Endothelial cell of umbilical vein (primary cell): Measurements from ENCODE around the gene KRT3. TPM values are rescaled to one million over a fixed set of nuclear protein-coding genes. Genes with fewer than 3 reads are reported as not detected.

Experiments
- BruUV-seq: library from RNA; stranded (reverse); fragments of 400-500 nt; replicated peaks from 2 replicates; lab custom pipeline; 2021; lab: Mats Ljungman, UMichigan
- CTCF ChIA-PET: fragments of 300-600, 350-600 bp; sonication (Branson Sonifier 250); formaldehyde crosslinking; loops from one replicate; lab custom pipeline; 2021; ENCODE audit warnings: antibody characterized with exemption, inconsistent platforms; lab: Charles Lee
- POLR2A ChIA-PET: fragments of 300-600, 350-600 bp; sonication (Branson Sonifier 250); formaldehyde crosslinking; loops from one replicate; lab custom pipeline; 2021; ENCODE audit warnings: antibody characterized with exemption, inconsistent platforms; lab: Charles Lee
- DNase-seq: peaks from one replicate; pipeline ENCODE4 v3.0.0-alpha.2; 2011; ENCODE audit warnings: low read depth, low spot score
- FAIRE-seq: peaks from 2 replicates; lab custom pipeline; 2011; peaks lifted over from hg19 to GRCh38; lab: Jason Lieb, UNC
- H2AFZ ChIP-seq: 2 replicates; pipeline ENCODE4 v1.6.0; 2012; ENCODE audit warnings: low read depth, low read length, control low read depth, inconsistent platforms
- H3K27ac ChIP-seq: 2 replicates; pipeline ENCODE4 v1.5.1; 2011; ENCODE audit warnings: low read depth, mild to moderate bottlenecking, control low read depth, low read length, moderate library complexity; ENCODE audit not compliant: insufficient read depth
- H3K27me3 ChIP-seq, 2 experiments: 2 replicates each; pipeline versions ENCODE4 v1.6.0 to v1.6.1; 2011; ENCODE audit warnings: low read length in 2 of 2, mixed read lengths in 1 of 2; ENCODE audit not compliant: control insufficient read depth in 2 of 2, insufficient read depth in 2 of 2
- H3K36me3 ChIP-seq, 2 experiments: 2 replicates in 1 of 2; 3 replicates in 1 of 2; pipeline ENCODE4 v1.5.1; 2011; ENCODE audit warnings: low read length in 2 of 2, mild to moderate bottlenecking in 1 of 2, moderate library complexity in 1 of 2; ENCODE audit not compliant: control insufficient read depth in 2 of 2, insufficient read depth in 2 of 2; ENCODE audit errors: extremely low read depth in 1 of 2
- H3K4me1 ChIP-seq: 3 replicates; pipeline ENCODE4 v1.5.1; 2011; ENCODE audit warnings: mild to moderate bottlenecking, low read length; ENCODE audit not compliant: control insufficient read depth, insufficient read depth; ENCODE audit errors: extremely low read depth
- H3K4me2 ChIP-seq: 2 replicates; pipeline ENCODE4 v1.6.1; 2011; ENCODE audit warnings: low read length, control low read depth, mixed read lengths; ENCODE audit not compliant: insufficient read depth
- H3K4me3 ChIP-seq, 3 experiments: fragments of 200-600 bp in 1 of 3; sonication (generic), shearing (Covaris generic) in 1 of 3; replicated peaks in 1 of 3; 2 replicates each; pipeline ENCODE4 v1.5.1; 2011 to 2016; ENCODE audit warnings: control low read depth in 3 of 3, low read length in 3 of 3, mild to moderate bottlenecking in 2 of 3, inconsistent platforms in 1 of 3, low read depth in 1 of 3, moderate library complexity in 1 of 3; ENCODE audit not compliant: insufficient read depth in 1 of 3
- H3K79me2 ChIP-seq: 2 replicates; pipeline ENCODE4 v1.6.0; 2012; ENCODE audit warnings: low read length, inconsistent platforms; ENCODE audit not compliant: control insufficient read depth, insufficient read depth
- H3K9ac ChIP-seq: replicated peaks from 2 replicates; pipeline ENCODE3; 2011; ENCODE audit warnings: low read length, control low read depth; ENCODE audit not compliant: insufficient read depth; ENCODE audit errors: extremely low read depth
- H3K9me1 ChIP-seq: replicated peaks from 3 replicates; pipeline ENCODE4 v1.6.0; 2011; ENCODE audit warnings: mild to moderate bottlenecking, low read length; ENCODE audit not compliant: control insufficient read depth, insufficient read depth; ENCODE audit errors: extremely low read depth
- H3K9me3 ChIP-seq: replicated peaks from 2 replicates; pipeline ENCODE4 v1.5.1; 2012; ENCODE audit warnings: low read length, inconsistent platforms; ENCODE audit not compliant: control insufficient read depth, insufficient read depth
- H4K20me1 ChIP-seq: replicated peaks from 2 replicates; pipeline ENCODE3; 2011; ENCODE audit warnings: mild to moderate bottlenecking, low read length; ENCODE audit not compliant: control insufficient read depth, insufficient read depth; ENCODE audit errors: extremely low read depth
- EZH2 ChIP-seq: IDR thresholded peaks from 2 replicates; pipeline ENCODE4 v1.6.1; 2012; ENCODE audit warnings: borderline replicate concordance, low read depth, mild to moderate bottlenecking, moderate library complexity, low read length, inconsistent platforms; ENCODE audit not compliant: severe bottlenecking
- FOS ChIP-seq: IDR thresholded peaks from 2 replicates; pipeline ENCODE4 v1.6.1; 2011; ENCODE audit warnings: mild to moderate bottlenecking, low read length, moderate library complexity, borderline replicate concordance; ENCODE audit not compliant: insufficient read depth
- GATA2 ChIP-seq: IDR thresholded peaks from 2 replicates; pipeline ENCODE4 v1.7.0; 2011; ENCODE audit warnings: low read depth, mild to moderate bottlenecking, moderate library complexity, mixed read lengths, low read length; ENCODE audit not compliant: insufficient read length, insufficient read depth
- dilution Hi-C: fragments of 300-500 bp; cut with MboI; formaldehyde crosslinking; loops from one replicate; pipeline ENCODE4 v1.15.0; 2019; ENCODE audit warnings: low sequenced_read_pairs; ENCODE audit not compliant: extremely low pct_ligation_motif_present
- intact Hi-C: fragments of 100-400 bp; cut with micrococcal nuclease; formaldehyde crosslinking; loops from one replicate; pipeline ENCODE4 v1.10.0; 2022
- polyA plus RNA-seq, 4 experiments: library from polyadenylated mRNA; depleted of rRNA in 3 of 4; stranded (reverse) in 3 of 4; unstranded in 1 of 4; fragments of >200 nt; gene quantifications; 2 replicates each; pipeline versions ENCODE4 v1.2.1 to v1.2.3, GENCODE V29; 2011 to 2012; ENCODE audit warnings: missing spikeins in 1 of 4
- total RNA-seq: library from RNA; stranded (reverse); gene quantifications from 2 replicates; pipeline ENCODE4 v1.2.3, GENCODE V29; 2021

Gene KRT3
- total and polyA plus RNA-seq, 2 donors (not counting 3 experiments of a cell fraction or from before 2014, with no cell fraction given), result not detected

- intact Hi-C loops (no loop called here), dilution Hi-C loops (no loop called here)
- ChIA-PET POLR2A (no interaction called here), CTCF (no interaction called here)
- Histone ChIP-seq H2AFZ (no peak within 1 kb of the TSS), H3K9me3 (no peaks in the 10 kb centered on the region), H3K9ac (no peak within 1 kb of the TSS), H3K27me3 (peaks cover 2 to 3% of the 10 kb centered on the region in 2 experiments), H3K4me3 (no peak within 1 kb of the TSS), H3K79me2 (no peaks in the 10 kb centered on the region), H3K9me1 (no peaks in the 10 kb centered on the region), H3K36me3 (no peaks in the 10 kb centered on the region), H3K4me2 (no peak within 1 kb of the TSS), H3K4me1 (peaks cover 4% of the 10 kb centered on the region), H4K20me1 (no peaks in the 10 kb centered on the region), H3K27ac (no peak within 1 kb of the TSS)
- no peak for TF ChIP-seq GATA2
- no peak for TF ChIP-seq EZH2
- TF ChIP-seq FOS, result no peak
- no peak for FAIRE-seq
- BruUV-seq, result no TSS peak
- no peak for DNase-seq
Observed at GRCh38 chr12:52833922-52834726, 38.2 kb upstream of the KRT3 start, which contains the start of gene KRT79. Gene KRT79, minus strand, starts transcription at chr12:52834311. Its CDS starts 51 bp downstream, at chr12:52834260.

- intact Hi-C loops (no loop called here), dilution Hi-C loops (no loop called here)
- Histone ChIP-seq H3K4me3 (no peak overlapping the region), H3K4me2 (no peak overlapping the region), H3K9me1 (no peaks in the 10 kb centered on the region), H2AFZ (no peak overlapping the region), H3K4me1 (peaks cover 4% of the 10 kb centered on the region), H3K9ac (no peak overlapping the region), H3K9me3 (no peaks in the 10 kb centered on the region), H3K27me3 (peaks cover 2 to 3% of the 10 kb centered on the region in 2 experiments), H3K36me3 (no peaks in the 10 kb centered on the region), H3K79me2 (no peaks in the 10 kb centered on the region), H4K20me1 (no peaks in the 10 kb centered on the region), H3K27ac (no peak overlapping the region)
- no peak for DNase-seq
- ChIA-PET CTCF (interaction anchor here (0.8 kb wide), 1 partner anchor 37 kb away, joined by 3 read pairs; no protein-coding TSS in a partner anchor), POLR2A (no interaction called here)
- no peak for FAIRE-seq
- TF ChIP-seq EZH2, result no peak
- BruUV-seq, result no TSS peak
Observed at GRCh38 chr12:52832985-52833905, 37.3 kb upstream of the KRT3 start.
